ENCODE data around the gene CERCAM.
"Not testable (repeated sequence)": the region's sequence is repeated elsewhere in the genome, so short reads cannot be mapped to it uniquely, and the experiment has no call there.

CERCAM gene

GRCh38 chr9:128419061-128419925, 1.4 kb upstream of the CERCAM start:
- no peak for DNase-seq (ENCODE audit: low read depth)

- no peak for DNase-seq (ENCODE audit: low read depth)
Measured at GRCh38 chr9:128420060-128420650, 502 bp upstream of the CERCAM start.

GRCh38 chr9:128421482-128421996, 882 bp downstream of the CERCAM start:
- DNase-seq (ENCODE audit: low read depth) = no peak

GRCh38 chr9:128422022-128422782, 1.5 kb downstream of the CERCAM start:
- not testable (repeated sequence) for DNase-seq (ENCODE audit: low read depth)

GRCh38 chr9:128422783-128423150, 2.1 kb downstream of the CERCAM start:
- DNase-seq (ENCODE audit: low read depth) = no peak

GRCh38 chr9:128423356-128423755, 2.7 kb downstream of the CERCAM start:
- DNase-seq (ENCODE audit: low read depth) = not testable (repeated sequence)

- no peak for DNase-seq (ENCODE audit: low read depth)
Measured at GRCh38 chr9:128424268-128424780, 3.7 kb downstream of the CERCAM start.

GRCh38 chr9:128428644-128429512, 8.2 kb downstream of the CERCAM start:
- DNase-seq (ENCODE audit: low read depth) = no peak

- DNase-seq (ENCODE audit: low read depth) = no peak
Measured at GRCh38 chr9:128429513-128430086, 8.9 kb downstream of the CERCAM start.

GRCh38 chr9:128431207-128431606, 10.6 kb downstream of the CERCAM start:
- no peak for DNase-seq (ENCODE audit: low read depth)

- DNase-seq (ENCODE audit: low read depth) = no peak
Measured at GRCh38 chr9:128434340-128434739, 13.7 kb downstream of the CERCAM start.

- no peak for DNase-seq (ENCODE audit: low read depth)
Measured at GRCh38 chr9:128435611-128436010, 15.0 kb downstream of the CERCAM start.

- DNase-seq (ENCODE audit: low read depth) = no peak
Measured at GRCh38 chr9:128438343-128439109, 17.9 kb downstream of the CERCAM start.

GRCh38 chr9:128439273-128439672, 18.6 kb downstream of the CERCAM start:
- no peak for DNase-seq (ENCODE audit: low read depth)

GRCh38 chr9:128442150-128442549, 21.5 kb downstream of the CERCAM start:
- no peak for DNase-seq (ENCODE audit: low read depth)

- not testable (repeated sequence) for DNase-seq (ENCODE audit: low read depth)
Measured at GRCh38 chr9:128446505-128446904, 25.8 kb downstream of the CERCAM start.

GRCh38 chr9:128448746-128449145, 28.1 kb downstream of the CERCAM start:
- DNase-seq (ENCODE audit: low read depth) = no peak

GRCh38 chr9:128454991-128455390, 34.3 kb downstream of the CERCAM start:
- no peak for DNase-seq (ENCODE audit: low read depth)

- peak; percentile 65 for DNase-seq (ENCODE audit: low read depth)
Measured at GRCh38 chr9:128455849-128456612, 35.4 kb downstream of the CERCAM start, which contains the start of gene ODF2. TSS of gene ODF2 (plus strand) at chr9:128456006. CDS start at chr9:128456092, 86 bp downstream.

All from non-pigmented ciliary epithelial cell (primary cell).